Retinal pigment epithelial cell (primary cell): Measurements from ENCODE around the gene HNRNPF.

Source experiments
- DNase-seq: peaks from one replicate; pipeline ENCODE4 v3.0.0-alpha.2; 2010; ENCODE audit warnings: low read depth
- H3K4me3 ChIP-seq: 2 replicates; pipeline ENCODE4 v1.5.1; 2011; ENCODE audit warnings: mild to moderate bottlenecking, low read length, control low read depth, moderate library complexity
- TF ChIP-seq, protein P1 (sequence below): conservative IDR thresholded peaks from 2 replicates; pipeline ENCODE4 v1.5.1; 2011; ENCODE audit warnings: low read depth, low read length, control low read depth, inconsistent platforms

Gene HNRNPF

DNA sequence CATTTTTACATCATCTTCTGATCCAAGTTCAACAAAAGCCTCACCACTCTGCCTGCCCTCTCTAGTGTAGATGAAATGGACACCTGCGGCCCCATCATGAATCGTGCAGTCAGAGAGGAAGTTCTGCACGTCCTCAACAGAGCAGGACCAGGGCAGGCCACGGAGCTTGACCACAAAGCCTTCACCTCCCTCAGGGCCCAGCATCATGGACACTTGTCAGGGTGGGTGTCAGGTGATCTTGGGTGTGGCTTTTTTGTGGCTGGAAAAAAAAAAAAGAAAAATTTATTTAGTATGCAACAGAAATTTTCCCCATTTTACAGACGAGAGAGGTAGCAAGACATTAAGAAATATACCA, 21.3 kb downstream of the HNRNPF start:
- DNase-seq, result no peak
- TF ChIP-seq, protein P1, sequence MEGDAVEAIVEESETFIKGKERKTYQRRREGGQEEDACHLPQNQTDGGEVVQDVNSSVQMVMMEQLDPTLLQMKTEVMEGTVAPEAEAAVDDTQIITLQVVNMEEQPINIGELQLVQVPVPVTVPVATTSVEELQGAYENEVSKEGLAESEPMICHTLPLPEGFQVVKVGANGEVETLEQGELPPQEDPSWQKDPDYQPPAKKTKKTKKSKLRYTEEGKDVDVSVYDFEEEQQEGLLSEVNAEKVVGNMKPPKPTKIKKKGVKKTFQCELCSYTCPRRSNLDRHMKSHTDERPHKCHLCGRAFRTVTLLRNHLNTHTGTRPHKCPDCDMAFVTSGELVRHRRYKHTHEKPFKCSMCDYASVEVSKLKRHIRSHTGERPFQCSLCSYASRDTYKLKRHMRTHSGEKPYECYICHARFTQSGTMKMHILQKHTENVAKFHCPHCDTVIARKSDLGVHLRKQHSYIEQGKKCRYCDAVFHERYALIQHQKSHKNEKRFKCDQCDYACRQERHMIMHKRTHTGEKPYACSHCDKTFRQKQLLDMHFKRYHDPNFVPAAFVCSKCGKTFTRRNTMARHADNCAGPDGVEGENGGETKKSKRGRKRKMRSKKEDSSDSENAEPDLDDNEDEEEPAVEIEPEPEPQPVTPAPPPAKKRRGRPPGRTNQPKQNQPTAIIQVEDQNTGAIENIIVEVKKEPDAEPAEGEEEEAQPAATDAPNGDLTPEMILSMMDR, result no peak
- no peak overlapping the region for H3K4me3 ChIP-seq

DNA sequence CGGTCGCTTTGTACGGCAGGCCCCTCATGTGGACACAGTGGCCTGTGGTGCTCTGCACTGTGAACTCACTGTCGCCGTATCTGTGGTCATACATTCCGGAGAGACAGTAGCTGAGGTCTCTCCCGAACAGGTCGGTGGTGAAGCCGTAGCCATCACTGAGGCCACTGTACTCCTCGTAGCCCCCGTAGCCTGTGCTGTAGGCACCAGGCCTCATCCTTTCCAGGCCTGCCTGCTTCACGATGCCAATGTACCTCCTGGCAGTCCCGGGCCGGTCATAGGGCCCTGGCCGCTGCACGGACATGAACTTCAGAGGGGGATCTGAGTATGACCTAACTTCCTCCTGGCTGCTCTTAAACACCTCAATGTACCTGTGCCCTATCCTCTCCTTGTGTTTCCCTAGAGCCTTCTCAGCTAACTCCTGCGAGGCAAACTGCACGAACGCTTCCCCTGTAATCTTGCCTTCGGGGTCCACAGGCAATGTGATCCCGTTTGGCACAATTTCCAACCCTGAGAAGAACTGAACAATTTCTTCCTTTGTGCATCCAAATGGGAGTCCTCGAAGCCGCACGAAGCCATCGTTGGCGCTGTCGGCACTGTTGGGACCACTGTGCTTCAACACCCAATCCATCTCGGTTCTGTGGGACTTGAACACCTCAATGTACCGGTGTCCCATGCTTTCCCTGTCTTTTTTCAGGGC, 21.9 kb downstream of the HNRNPF start:
- DNase-seq, result no peak

DNA sequence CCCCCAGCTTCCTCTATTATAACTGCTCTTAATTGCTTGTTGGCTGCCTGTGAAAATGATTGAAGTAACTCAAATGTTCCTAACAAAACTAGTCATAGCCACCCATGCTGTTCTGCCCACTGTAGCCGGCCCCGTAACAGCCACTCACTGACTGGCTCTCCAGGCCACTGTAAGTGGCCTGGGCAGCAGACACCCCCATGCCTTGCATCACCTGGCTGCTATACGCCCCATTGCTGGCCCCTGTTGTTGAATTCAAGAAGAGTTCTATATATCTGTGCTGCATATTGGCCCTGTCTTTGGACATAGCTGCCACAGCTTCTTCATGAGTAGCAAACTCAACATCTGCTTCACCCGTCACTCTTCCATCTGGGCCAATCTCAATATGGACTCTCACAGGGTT, 22.4 kb downstream of the HNRNPF start:
- TF ChIP-seq, protein P1, result no peak
- H3K4me3 ChIP-seq, result no peak overlapping the region
- no peak for DNase-seq

More for the DNA sequence above, 21.9 kb downstream of the HNRNPF start:
- TF ChIP-seq, protein P1, result no peak
- H3K4me3 ChIP-seq, result no peak overlapping the region

DNA sequence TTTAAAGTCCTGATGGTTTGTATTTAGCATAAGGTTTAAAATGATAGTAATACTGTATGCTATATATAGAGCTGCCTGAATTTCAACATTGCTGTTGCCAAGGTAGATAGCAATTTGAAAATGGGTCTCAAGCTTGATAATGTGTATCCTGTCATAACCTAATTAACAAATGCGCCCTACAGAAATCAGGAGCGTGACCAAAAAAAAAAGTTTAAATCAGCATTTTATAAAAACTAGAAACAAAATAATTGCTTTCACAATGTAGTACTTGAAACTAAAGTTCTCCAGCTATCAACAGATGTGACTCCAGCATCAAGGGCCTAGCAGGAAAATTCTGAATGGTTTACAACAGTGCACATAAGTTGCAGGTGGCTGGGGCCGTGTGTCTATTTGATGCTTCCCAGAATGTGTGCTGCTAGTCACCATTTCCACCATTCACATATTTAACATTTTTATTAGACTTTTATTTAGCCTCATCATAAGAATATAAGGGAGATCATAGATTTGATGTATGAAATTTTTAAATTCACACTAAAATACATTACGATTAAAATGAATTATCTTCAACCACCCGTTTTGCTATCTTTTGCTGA, 23.5 kb downstream of the HNRNPF start:
- TF ChIP-seq, protein P1, result no peak
- no peak for DNase-seq
- H3K4me3 ChIP-seq, result no peak overlapping the region

DNA sequence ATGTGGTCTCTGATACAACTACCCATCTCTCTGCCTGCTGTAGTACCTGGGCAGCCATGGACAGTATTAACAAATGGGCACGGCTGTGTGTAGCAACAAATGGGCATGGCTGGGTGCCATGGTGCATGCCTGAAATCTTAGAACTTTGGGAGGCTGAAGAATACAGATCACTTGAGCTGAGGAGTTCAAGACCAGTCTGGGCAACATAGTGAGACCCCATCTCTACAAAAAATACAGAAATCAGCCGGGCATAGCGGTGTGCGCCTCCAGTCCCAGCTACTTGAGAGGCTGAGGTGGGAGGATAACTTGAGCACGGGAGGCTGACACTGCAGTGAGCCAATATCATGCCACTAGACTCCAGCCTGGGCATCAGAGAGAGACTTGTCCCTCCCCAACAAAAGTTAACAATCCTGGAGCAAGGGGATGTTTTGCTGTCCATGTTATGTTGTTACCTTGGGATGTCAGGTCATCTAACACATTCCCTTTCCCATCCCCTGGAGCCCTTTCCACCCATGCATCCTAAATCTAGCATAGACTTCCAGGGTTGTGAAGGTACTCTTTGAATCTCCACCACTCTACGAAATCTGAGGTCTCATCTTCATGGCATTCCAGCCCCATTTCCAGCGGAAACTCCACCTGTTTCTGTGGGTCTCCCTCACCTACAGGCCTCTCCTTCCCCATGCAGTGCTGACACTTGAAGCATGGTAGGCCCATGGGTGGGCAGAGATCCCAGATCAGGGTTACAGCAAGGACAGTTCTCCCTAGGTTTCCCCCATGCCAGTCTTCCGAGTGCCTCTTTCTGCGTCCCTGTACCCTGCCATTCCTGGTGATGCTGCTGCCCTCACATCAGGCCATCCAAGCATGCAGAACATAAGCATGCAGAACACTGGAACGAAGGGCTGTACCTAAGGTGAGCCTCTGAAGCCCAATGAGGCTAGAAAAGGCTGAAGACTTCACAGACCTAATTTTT, 24.4 kb downstream of the HNRNPF start:
- TF ChIP-seq, protein P1, result no peak
- DNase-seq, result no peak
- H3K4me3 ChIP-seq, result no peak overlapping the region

DNA sequence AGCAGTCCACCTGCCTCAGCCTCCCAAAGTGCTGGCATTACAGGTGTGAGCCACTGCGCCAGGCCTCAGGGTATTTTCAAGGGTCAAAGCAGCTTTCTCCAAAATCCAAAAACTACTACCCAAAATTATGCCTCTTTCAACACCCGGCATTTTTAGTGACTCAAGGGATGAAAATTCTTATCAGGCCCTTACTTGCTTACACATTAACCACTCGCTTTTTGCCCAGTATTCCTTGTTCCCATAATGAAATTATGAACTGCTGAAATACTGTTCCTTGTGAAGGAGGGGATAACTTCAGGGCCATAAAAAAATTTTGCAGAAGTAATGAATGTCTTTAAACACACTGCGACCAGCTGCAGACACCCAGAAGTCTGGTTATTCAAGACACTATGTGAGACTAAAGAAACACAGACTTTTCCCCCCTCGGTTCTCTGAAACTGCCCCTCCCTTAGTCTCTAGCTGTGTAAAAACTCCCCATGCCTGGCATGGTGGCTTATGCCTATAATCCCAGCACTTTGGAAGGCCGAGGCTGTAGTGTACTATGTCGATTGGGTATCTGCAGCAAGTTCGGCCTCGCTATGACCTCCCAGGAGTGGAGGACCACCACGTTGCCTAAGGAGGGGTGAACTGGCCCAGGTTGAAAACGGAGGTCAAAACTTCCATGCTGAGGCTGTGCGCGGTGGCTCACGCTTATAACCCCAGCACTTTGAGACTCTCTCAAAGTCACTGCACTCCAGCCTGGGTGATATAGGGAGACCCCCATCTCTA, 25.6 kb downstream of the HNRNPF start:
- H3K4me3 ChIP-seq, result no peak overlapping the region
- no peak for DNase-seq
- TF ChIP-seq, protein P1, result no peak
